HepG2 (cell line): Measurements from ENCODE around the gene FOXP3. TPM values are rescaled to one million over a fixed set of nuclear protein-coding genes. Genes with fewer than 3 reads are reported as not detected.

ENCODE experiments used
- ATAC-seq: fragments of 200-7000 bp; cut with Tn5 transposase; 3 replicates; pipeline ENCODE4 v1.9.1; 2020; ENCODE audit warnings: mild to moderate bottlenecking, moderate library complexity
- BruUV-seq: library from RNA; stranded (reverse); fragments of 400-500 nt; replicated peaks from 2 replicates; lab custom pipeline; 2021; lab: Mats Ljungman, UMichigan
- CTCF ChIA-PET: fragments of 300-600 bp; formaldehyde crosslinking; extraction: SDS; loops from one replicate; lab custom pipeline; 2021; ENCODE audit warnings: low total read pairs, inconsistent platforms, low intra/inter-chr PET ratio; lab: Yijun Ruan, JAX
- POLR2A ChIA-PET: fragments of 350-600 bp; sonication (Branson Sonifier 250); formaldehyde crosslinking; loops from one replicate; lab custom pipeline; 2020; ENCODE audit warnings: antibody characterized with exemption, inconsistent platforms; lab: Yijun Ruan, JAX
- DNase-seq: peaks from one replicate; pipeline ENCODE4 v3.0.0-alpha.2; 2015; ENCODE audit warnings: low spot score
- FAIRE-seq: peaks from 3 replicates; lab custom pipeline; 2011; peaks lifted over from hg19 to GRCh38; lab: Jason Lieb, UNC
- H2AFZ ChIP-seq: one replicate; pipeline ENCODE4 v1.6.1; 2011; ENCODE audit warnings: low read length, inconsistent platforms
- H3K27ac ChIP-seq: fragments of 300-600 bp; 3 replicates; pipeline ENCODE4 v1.8.0; 2011; ENCODE audit warnings: mixed run types, mild to moderate bottlenecking, mixed read lengths, low read length, inconsistent platforms; ENCODE audit not compliant: insufficient read depth; ENCODE audit errors: extremely low read length
- H3K27me3 ChIP-seq, 2 experiments: fragments of 200-600 bp in 1 of 2; 2 replicates in 1 of 2; 3 replicates in 1 of 2; pipeline versions ENCODE4 v1.6.0 to v1.8.0; 2011; ENCODE audit warnings: low read length in 2 of 2, mild to moderate bottlenecking in 2 of 2, moderate library complexity in 2 of 2, inconsistent platforms in 1 of 2; ENCODE audit not compliant: insufficient read depth in 2 of 2, control insufficient read depth in 1 of 2
- H3K36me3 ChIP-seq, 2 experiments: fragments of 200-600 bp in 1 of 2; replicated peaks in 1 of 2; 2 replicates in 1 of 2; 3 replicates in 1 of 2; pipeline versions ENCODE4 v1.5.1 to v1.8.0; 2011; ENCODE audit warnings: low read length in 2 of 2, inconsistent platforms in 1 of 2; ENCODE audit not compliant: insufficient read depth in 2 of 2, control insufficient read depth in 1 of 2
- H3K4me1 ChIP-seq: 2 replicates; pipeline ENCODE4 v1.5.1; 2012; ENCODE audit warnings: low read length, inconsistent platforms; ENCODE audit not compliant: insufficient read depth
- H3K4me2 ChIP-seq: 2 replicates; pipeline ENCODE4 v1.6.0; 2011; ENCODE audit warnings: low read depth, low read length, inconsistent platforms
- H3K4me3 ChIP-seq, 3 experiments: fragments of 200-600 bp in 1 of 3; sonication (generic), shearing (Covaris generic) in 1 of 3; replicated peaks in 1 of 3; 2 replicates each; pipeline ENCODE4 v1.5.1; 2011 to 2016; ENCODE audit warnings: low read length in 3 of 3, inconsistent platforms in 2 of 3, low read depth in 2 of 3, mild to moderate bottlenecking in 2 of 3, control low read depth in 1 of 3, mixed read lengths in 1 of 3; ENCODE audit not compliant: insufficient read depth in 1 of 3
- H3K79me2 ChIP-seq: one replicate; pipeline ENCODE4 v1.6.1; 2011; ENCODE audit warnings: low read length, inconsistent platforms; ENCODE audit not compliant: insufficient read depth
- H3K9ac ChIP-seq: 2 replicates; pipeline ENCODE4 v1.6.0; 2011; ENCODE audit warnings: mild to moderate bottlenecking, low read depth, low read length, inconsistent platforms; ENCODE audit not compliant: insufficient read depth
- H3K9me3 ChIP-seq: 2 replicates; pipeline ENCODE4 v1.5.1; 2012; ENCODE audit warnings: mild to moderate bottlenecking, low read length
- H4K20me1 ChIP-seq: 2 replicates; pipeline ENCODE4 v1.6.0; 2011; ENCODE audit warnings: inconsistent platforms, mild to moderate bottlenecking, low read length, moderate library complexity; ENCODE audit not compliant: insufficient read depth
- BORCS8-MEF2B ChIP-seq: sonication (generic); formaldehyde crosslinking; IDR thresholded peaks from 2 replicates; pipeline ENCODE4 v1.8.0; 2022; ENCODE audit warnings: mild to moderate bottlenecking, missing genetic modification reagents
- BRCA1 ChIP-seq: sonication (generic); formaldehyde crosslinking; IDR thresholded peaks from 2 replicates; pipeline ENCODE4 v1.4.0; 2020; ENCODE audit warnings: missing genetic modification reagents
- DDIT3 ChIP-seq: sonication (generic); formaldehyde crosslinking; IDR thresholded peaks from 2 replicates; pipeline ENCODE4 v1.4.0; 2020; ENCODE audit warnings: mild to moderate bottlenecking, missing genetic modification reagents
- DZIP1 ChIP-seq: sonication (generic); formaldehyde crosslinking; IDR thresholded peaks from 2 replicates; pipeline ENCODE4 v1.5.0; 2020; ENCODE audit warnings: mild to moderate bottlenecking, missing genetic modification reagents
- KLF15 ChIP-seq: sonication (generic); formaldehyde crosslinking; IDR thresholded peaks from 2 replicates; pipeline ENCODE4 v1.8.1; 2023; ENCODE audit warnings: borderline replicate concordance, mild to moderate bottlenecking, inconsistent platforms, missing genetic modification reagents, mixed read lengths
- NCOA1 ChIP-seq: sonication (generic); formaldehyde crosslinking; IDR thresholded peaks from 2 replicates; pipeline ENCODE4 v1.9.0; 2021; ENCODE audit warnings: missing genetic modification reagents
- NFE2 ChIP-seq: sonication (generic); formaldehyde crosslinking; IDR thresholded peaks from 2 replicates; pipeline ENCODE4 v1.4.0; 2020; ENCODE audit warnings: missing genetic modification reagents
- TRIM24 ChIP-seq: sonication (generic); formaldehyde crosslinking; IDR thresholded peaks from 2 replicates; pipeline ENCODE4 v1.8.0; 2022; ENCODE audit warnings: mild to moderate bottlenecking, missing genetic modification reagents
- ZFP82 ChIP-seq: sonication (generic); formaldehyde crosslinking; IDR thresholded peaks from 2 replicates; pipeline ENCODE4 v1.5.1; 2020; ENCODE audit warnings: mild to moderate bottlenecking, missing genetic modification reagents, borderline replicate concordance
- ZNF446 ChIP-seq: sonication (generic); formaldehyde crosslinking; IDR thresholded peaks from 2 replicates; pipeline ENCODE4 v1.5.0; 2020; ENCODE audit warnings: mild to moderate bottlenecking, missing genetic modification reagents
- ZNF589 ChIP-seq: sonication (generic); formaldehyde crosslinking; conservative IDR thresholded peaks from 2 replicates; pipeline ENCODE4 v1.8.0; 2022; ENCODE audit warnings: mild to moderate bottlenecking, moderate library complexity, missing genetic modification reagents
- ZNF660 ChIP-seq: sonication (generic); formaldehyde crosslinking; IDR thresholded peaks from 2 replicates; pipeline ENCODE4 v1.5.1; 2020; ENCODE audit warnings: mild to moderate bottlenecking, low read depth, missing genetic modification reagents, borderline replicate concordance
- WGBS: methylation state at CpG from one replicate; pipeline ENCODE4 v1.1.6; 2017; ENCODE audit warnings: low lambda C conversion rate; 5-methylcytosine and 5-hydroxymethylcytosine counted together
- in situ Hi-C: cut with HindIII; loops from 2 replicates; pipeline ENCODE4 v1.10.0; 2017; ENCODE audit warnings: low pct_unique_long_range_greater_than_20kb; ENCODE audit not compliant: extremely low pct_ligation_motif_present
- intact Hi-C: fragments of 100-400 bp; cut with micrococcal nuclease; formaldehyde crosslinking; loops from one replicate; pipeline ENCODE4 v1.10.0; 2022; ENCODE audit not compliant: unreplicated experiment
- polyA plus RNA-seq, 8 experiments: library from polyadenylated mRNA; depleted of rRNA in 3 of 8; stranded (reverse) in 7 of 8; unstranded in 1 of 8; fragments of >200 nt; fragmentation: Illumina TruSeq in 4 of 8; extraction: Trizol in 4 of 8; gene quantifications; 2 replicates each; pipeline versions ENCODE4 v1.2.1 to v1.2.3, GENCODE V29; 2011 to 2016; ENCODE audit warnings: low read depth in 4 of 8, missing spikeins in 1 of 8, mixed read lengths in 1 of 8; ENCODE audit not compliant: insufficient read depth in 1 of 8
- total RNA-seq, 5 experiments: library from RNA; depleted of rRNA; stranded (reverse); fragments of >200 nt; fragmentation: Illumina TruSeq; extraction: Trizol; gene quantifications; 2 replicates each; pipeline ENCODE4 v1.2.3, GENCODE V29; 2016; ENCODE audit warnings: low read depth in 1 of 5

The FOXP3 gene
- total and polyA plus RNA-seq, 2 of the 13 experiments (the other 11 are each of a cell fraction or from before 2014, with no cell fraction given): 0.04 TPM; not detected in 1

- in situ Hi-C loops (no loop called here), intact Hi-C loops (no loop called here)
- no peak for ATAC-seq
- no peak within 1 kb of the TSS for H3K27ac ChIP-seq
- no peak within 1 kb of the TSS for H2AFZ ChIP-seq
- no peaks in the 10 kb centered on the region for H3K4me1 ChIP-seq
- no peak within 1 kb of the TSS for H3K9ac ChIP-seq
- H3K4me2 ChIP-seq: no peak within 1 kb of the TSS
- no peak within 1 kb of the TSS for H3K4me3 ChIP-seq
- POLR2A ChIA-PET: no interaction called here
- TF ChIP-seq DZIP1 (CRISPR knock-in tag) (no peak), NCOA1 (no peak), ZNF660 (no peak), DDIT3 (CRISPR knock-in tag) (no peak), NFE2 (CRISPR knock-in tag) (no peak), TRIM24 (CRISPR knock-in tag) (no peak), KLF15 (CRISPR knock-in tag) (no peak), BORCS8-MEF2B (no peak), ZFP82 (no peak), ZNF446 (CRISPR knock-in tag) (no peak), ZNF589 (CRISPR knock-in tag) (no peak), BRCA1 (CRISPR knock-in tag) (no peak)
- no peaks in the 10 kb centered on the region for H4K20me1 ChIP-seq
- H3K36me3 ChIP-seq: no peaks in the 10 kb centered on the region
- no peaks in the 10 kb centered on the region for H3K9me3 ChIP-seq
- no peak for FAIRE-seq
- no TSS peak for BruUV-seq
- no peak for DNase-seq
- H3K27me3 ChIP-seq: no peaks in the 10 kb centered on the region
- CTCF ChIA-PET: no interaction called here
- no peaks in the 10 kb centered on the region for H3K79me2 ChIP-seq
- WGBS: 24% methylated on average over 6 of the region's 15 CpGs
These were observed 38.8 kb upstream of the FOXP3 start, which contains the start of gene GAGE10 for GRCh38 chrX:49303346-49303745. TSS of gene GAGE10 (plus strand) at chrX:49303646. CDS start at chrX:49304860, 1,214 bp downstream.
